Activated CD4-positive, alpha-beta T cell treated with anti-CD3 and anti-CD28 coated beads, Interleukin-2, amount 50 U/mL, for 16 hours (primary cell): ENCODE data around the gene ACVR2A.

Experiments
- DNase-seq: peaks from one replicate; pipeline ENCODE4 v3.0.0-alpha.2; 2020

Gene ACVR2A

GRCh38 chr2:147844697-147845410 is at the start of gene ACVR2A:
Gene ACVR2A, plus strand, starts transcription at chr2:147845029. Its CDS starts 124 bp downstream, at chr2:147845153.
- DNase-seq, result no peak

DNA sequence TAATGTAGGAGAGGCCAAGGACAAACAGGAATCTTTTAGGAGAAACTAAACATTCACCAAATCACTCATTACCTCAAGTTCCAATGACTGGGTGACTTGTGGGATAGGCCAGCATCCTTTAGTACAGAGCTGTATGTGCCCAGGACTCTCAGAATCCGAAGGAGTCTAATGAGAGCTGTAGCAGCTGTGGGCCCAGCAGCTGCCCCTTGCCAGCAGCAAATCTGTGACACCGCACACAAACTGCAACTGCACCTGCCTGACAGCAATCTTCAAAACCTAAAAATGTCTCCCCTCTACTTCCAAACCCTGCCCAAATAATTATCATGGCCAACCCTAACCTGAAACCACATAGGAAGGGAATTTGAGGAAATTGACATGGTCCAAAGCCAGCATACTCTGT is 44.5 kb upstream of the ACVR2A start:
- no peak for DNase-seq

- no peak for DNase-seq
Measured at GRCh38 chr2:147806846-147807245, 38.0 kb upstream of the ACVR2A start.

DNA sequence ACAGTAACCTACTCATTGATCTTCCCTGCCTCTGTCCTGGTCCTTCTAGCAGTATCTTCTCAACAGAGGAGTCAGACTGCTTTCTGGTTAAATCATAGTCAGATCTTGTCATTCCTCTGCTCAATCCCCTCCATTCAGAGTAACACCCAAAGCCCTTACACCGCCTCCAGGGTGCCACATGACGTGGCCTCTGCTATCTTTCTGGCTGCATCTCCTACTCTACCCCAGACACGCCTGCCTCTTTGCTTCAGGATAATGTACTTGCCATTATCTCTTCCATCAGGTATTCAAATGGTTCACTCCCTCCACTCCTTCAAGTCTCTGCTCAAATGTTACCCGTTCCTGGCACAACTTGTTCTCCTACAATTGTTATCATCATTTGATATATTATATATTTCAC is 36.3 kb upstream of the ACVR2A start:
- no peak for DNase-seq

- no peak for DNase-seq
Measured at GRCh38 chr2:147810883-147811765, 33.7 kb upstream of the ACVR2A start.

DNA sequence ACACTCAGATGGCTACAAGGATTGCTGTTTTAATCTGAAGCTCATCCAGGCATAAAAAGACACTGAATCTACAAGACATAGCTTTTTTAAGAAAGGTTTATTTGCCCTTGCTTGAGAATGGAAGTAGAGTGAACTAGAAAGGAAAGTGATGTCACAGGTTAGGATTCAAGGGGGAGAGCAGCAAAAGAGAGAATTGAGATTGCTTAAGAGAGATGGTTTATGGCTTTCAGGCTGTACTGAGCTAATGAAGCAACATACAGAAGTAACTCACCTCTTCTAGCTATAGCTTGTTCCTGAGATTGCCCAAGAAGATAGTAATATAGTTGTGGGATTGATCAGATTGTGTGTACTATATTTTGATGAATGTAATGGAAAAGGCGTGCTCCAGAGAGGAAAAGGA is 26.1 kb upstream of the ACVR2A start:
- no peak for DNase-seq

- no peak for DNase-seq
Measured at GRCh38 chr2:147824620-147825019, 20.2 kb upstream of the ACVR2A start.

DNA sequence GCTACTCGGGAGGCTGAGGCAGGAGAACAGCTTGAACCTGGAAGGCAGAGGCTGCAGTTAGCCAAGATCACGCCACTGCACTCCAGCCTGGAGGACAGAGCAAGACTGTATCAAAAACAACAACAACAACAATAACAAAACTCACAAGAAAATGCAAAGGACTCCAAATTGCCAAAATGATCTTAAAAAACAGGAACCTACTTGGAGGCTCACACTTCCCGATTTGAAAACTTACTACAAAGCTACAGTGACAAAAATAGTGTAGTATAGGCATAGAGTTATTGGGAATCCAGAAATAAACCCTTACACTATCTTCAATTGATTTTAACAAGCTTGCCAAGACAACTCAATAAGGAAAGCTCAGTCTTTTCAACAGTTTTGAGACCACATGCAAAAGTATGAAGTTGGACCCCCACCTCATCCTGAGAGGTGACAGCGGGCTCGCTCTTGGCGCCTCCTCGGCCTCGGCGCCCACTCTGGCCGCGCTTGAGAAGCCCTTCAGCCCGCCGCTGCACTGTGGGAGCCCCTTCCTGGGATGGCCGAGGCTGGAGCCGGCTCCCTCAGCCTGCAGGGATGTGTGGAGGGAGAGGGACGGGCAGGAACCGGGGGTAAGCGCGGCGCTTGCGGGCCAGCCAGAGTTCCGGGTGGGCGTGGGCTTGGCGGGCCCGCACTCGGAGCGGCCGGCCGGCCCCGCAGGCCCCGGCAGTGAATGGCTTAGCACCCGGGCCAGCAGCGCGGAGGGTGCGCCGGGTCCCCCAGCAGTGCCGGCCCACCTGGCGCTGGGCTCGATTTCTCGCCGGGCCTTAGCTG is 18.3 kb upstream of the ACVR2A start:
- no peak for DNase-seq

- DNase-seq, result no peak
Measured at GRCh38 chr2:147827088-147827375, 17.8 kb upstream of the ACVR2A start.

DNA sequence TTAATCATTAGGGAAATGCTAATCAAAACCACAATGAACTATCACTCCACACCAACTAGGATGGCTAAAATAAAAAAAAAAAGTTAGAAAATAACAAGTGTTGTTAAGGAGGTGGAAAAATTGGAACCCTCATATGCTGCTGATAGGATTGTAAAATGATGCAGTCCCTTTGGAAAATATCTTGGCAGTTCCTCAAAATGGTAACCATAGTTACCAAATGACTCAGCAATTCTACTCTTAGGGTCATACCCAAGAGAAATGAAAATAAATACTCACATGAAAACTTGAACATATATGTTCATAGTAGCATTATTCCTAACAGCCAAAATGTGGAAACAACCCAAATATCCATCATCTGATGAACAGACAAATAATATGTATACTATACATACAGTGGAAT is 15.7 kb upstream of the ACVR2A start:
- DNase-seq, result no peak

GRCh38 chr2:147836099-147836498 is 8.7 kb upstream of the ACVR2A start:
- no peak for DNase-seq

DNA sequence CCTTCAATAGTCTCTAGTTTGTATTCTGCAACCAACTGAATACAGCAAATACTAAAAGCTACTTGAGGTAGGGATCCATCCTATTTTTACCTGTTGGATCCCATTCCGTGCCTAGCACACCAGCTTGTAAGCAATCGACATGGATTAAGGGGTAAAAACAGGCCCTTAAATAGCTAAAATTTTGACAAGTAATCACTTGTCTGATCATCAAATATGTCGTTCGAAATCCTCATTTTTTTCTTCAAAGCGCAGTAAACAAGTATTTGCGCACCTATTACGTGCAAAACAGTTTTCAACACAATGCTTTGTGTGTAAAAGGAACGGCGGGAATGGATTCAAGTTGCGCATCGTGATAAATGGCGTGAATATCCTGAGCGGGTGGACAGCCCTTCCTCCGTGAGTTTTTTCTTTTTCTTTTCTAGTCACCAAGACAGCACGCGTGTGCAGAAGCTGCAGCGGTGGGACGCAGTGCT is 1.4 kb upstream of the ACVR2A start:
- DNase-seq, result no peak

GRCh38 chr2:147843864-147844696 is 749 bp upstream of the ACVR2A start:
- peak; percentile 84 for DNase-seq

GRCh38 chr2:147845411-147845971 is 662 bp downstream of the ACVR2A start:
- peak; percentile 69 for DNase-seq

- DNase-seq, result no peak
Measured at GRCh38 chr2:147846412-147847081, 1.7 kb downstream of the ACVR2A start.

GRCh38 chr2:147847746-147848391 is 3.0 kb downstream of the ACVR2A start:
- no peak for DNase-seq

DNA sequence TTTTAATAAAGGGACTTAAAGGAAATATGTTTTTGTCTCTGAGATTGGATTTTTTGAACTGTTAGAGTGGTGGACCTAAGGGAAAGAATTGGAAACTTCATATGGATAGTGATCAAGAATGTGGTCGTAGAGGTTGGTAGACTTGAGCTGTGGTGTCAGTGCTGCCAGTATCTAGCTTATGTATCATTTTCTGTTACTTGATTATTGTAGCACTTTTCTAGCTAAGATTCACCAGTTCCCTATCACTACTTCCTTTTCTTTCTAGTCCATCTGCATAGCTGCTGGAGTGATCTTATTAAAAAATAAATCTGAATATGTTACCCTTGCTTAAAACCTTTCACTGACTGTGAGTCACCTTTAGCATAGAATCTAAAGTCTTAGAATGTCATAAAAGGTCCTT is 6.0 kb downstream of the ACVR2A start:
- DNase-seq, result no peak

DNA sequence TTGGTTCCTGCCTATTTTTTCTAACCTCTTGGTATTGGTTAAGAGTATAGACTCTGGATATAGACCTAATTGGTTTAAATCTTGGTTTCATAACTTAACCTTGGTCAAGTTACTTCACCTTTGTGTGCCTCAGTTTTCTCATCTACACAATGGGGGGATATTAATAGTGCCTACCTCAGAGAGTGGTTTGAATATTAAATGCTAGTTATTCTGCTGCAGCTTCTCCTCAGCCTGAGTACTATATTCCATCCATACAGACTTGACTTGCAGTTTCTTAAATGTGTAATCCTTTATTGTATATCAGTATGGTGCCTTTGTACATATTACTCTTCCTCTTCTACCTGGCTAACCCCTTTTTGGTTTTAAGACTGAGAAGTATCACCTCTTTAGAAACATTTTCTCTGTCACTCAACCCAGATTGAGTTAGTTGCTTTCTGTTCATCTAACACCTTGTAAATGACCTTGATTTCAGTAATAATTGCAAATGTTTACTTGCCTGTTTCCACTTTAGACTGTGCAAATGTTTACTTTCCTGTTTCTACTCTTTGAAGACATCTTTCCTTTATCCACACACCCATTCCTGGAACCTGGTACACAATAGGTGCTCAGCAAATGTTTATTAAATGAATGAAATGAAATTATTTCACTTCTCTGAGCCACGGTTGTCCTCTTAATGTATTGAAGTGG is 6.6 kb downstream of the ACVR2A start:
- no peak for DNase-seq

GRCh38 chr2:147854557-147855134 is 9.8 kb downstream of the ACVR2A start:
- DNase-seq, result no peak

DNA sequence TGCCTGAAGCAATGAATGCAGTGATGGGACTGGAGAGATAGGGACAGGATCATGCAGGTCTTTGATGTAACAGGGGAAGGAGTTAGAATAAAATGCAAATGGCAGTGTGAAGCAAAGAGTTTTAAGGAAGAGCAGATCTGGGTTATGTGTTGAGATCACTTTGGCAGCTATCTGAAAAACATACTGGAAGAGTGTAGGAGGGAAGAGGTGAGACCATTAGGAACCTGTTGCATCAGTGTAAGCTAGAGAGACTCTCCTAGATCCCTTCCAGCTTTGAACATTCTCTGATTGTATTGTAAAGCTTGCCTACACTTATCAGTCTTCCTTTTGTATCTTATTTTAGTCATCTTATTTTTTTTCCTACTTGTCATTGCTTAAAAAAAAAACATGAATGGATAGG is 10.5 kb downstream of the ACVR2A start:
- DNase-seq, result no peak
